OCI-LY7 (cell line): ENCODE data around the gene RBFOX1.

Experiments used
- CTCF ChIP-seq: fragments of 200-600 bp; sonication (generic); conservative IDR thresholded peaks from 2 replicates; pipeline ENCODE4 v1.5.1; 2014; ENCODE audit warnings: mild to moderate bottlenecking, antibody characterized with exemption, low read length, moderate library complexity, mixed read lengths
- EZH2phosphoT487 ChIP-seq: fragments of 200-600 bp; sonication (generic); IDR thresholded peaks from 2 replicates; pipeline ENCODE4 v1.6.1; 2018; ENCODE audit warnings: low read depth, borderline replicate concordance, mild to moderate bottlenecking, mixed run types, antibody characterized with exemption, low read length, moderate library complexity, mixed read lengths

GRCh38 chr16:7550096-7550495 lies 217.5 kb downstream of the RBFOX1 start:
- TF ChIP-seq CTCF, result no peak
- TF ChIP-seq EZH2phosphoT487, result no peak
